Stomach (tissue), 4 donors: Measurements from ENCODE around the gene ZP4.

ENCODE experiments used
- EP300 ChIP-seq: sonication (generic); formaldehyde crosslinking; IDR thresholded peaks from one replicate; pipeline ENCODE4 v1.6.1; 2017; ENCODE audit warnings: antibody characterized with exemption
- TF ChIP-seq, protein P1 (sequence below), 7 experiments: fragments of 450-650 bp in 4 of 7; fragments of 200-600 bp in 3 of 7; sonication (generic) in 3 of 7; IDR thresholded peaks; one replicate each; pipeline ENCODE4 v1.5.1; 2016 to 2019; ENCODE audit warnings: antibody characterized with exemption in 7 of 7, control low read depth in 2 of 7, mild to moderate bottlenecking in 1 of 7

DNA sequence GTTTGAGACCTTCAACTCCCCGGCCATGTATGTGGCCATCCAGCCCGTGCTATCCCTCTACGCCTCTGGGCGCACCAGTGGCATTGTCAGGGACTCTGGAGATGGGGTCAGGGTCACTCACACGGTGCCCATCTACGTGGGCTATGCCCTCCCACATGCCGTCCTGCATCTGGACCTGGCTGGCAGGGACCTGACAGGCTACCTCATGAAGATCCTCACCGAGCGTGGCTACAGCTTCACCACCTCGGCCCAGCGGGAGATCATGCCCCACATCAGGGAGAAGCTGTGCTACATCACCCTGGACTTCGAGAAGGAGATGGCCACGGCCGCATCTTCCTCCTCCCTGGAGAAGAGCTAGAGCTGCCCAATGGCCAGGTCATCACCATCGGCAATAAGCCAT is 36.5 kb upstream of the ZP4 start:
- TF ChIP-seq EP300, result no peak
- TF ChIP-seq, protein P1, sequence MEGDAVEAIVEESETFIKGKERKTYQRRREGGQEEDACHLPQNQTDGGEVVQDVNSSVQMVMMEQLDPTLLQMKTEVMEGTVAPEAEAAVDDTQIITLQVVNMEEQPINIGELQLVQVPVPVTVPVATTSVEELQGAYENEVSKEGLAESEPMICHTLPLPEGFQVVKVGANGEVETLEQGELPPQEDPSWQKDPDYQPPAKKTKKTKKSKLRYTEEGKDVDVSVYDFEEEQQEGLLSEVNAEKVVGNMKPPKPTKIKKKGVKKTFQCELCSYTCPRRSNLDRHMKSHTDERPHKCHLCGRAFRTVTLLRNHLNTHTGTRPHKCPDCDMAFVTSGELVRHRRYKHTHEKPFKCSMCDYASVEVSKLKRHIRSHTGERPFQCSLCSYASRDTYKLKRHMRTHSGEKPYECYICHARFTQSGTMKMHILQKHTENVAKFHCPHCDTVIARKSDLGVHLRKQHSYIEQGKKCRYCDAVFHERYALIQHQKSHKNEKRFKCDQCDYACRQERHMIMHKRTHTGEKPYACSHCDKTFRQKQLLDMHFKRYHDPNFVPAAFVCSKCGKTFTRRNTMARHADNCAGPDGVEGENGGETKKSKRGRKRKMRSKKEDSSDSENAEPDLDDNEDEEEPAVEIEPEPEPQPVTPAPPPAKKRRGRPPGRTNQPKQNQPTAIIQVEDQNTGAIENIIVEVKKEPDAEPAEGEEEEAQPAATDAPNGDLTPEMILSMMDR (IDR thresholded peaks at IDR 0.05), result no peak
